H1 (cell line): ENCODE measurements around the gene CERS3.

Experiments
- BACH1 ChIP-seq: IDR thresholded peaks from 2 replicates; pipeline ENCODE4 v1.6.1; 2012; ENCODE audit warnings: low read length, improper control_type of control experiment
- CTCF ChIP-seq, 3 experiments: IDR thresholded peaks; 1 replicate in 2 of 3; 2 replicates in 1 of 3; pipeline versions ENCODE4 v1.5.1 to v1.6.1; 2011; ENCODE audit warnings: low read length in 3 of 3, mild to moderate bottlenecking in 3 of 3, inconsistent platforms in 2 of 3, low read depth in 1 of 3, moderate library complexity in 1 of 3; ENCODE audit not compliant: insufficient read depth in 1 of 3; ENCODE audit errors: control extremely low read depth in 1 of 3
- JUN ChIP-seq: IDR thresholded peaks from 2 replicates; pipeline ENCODE4 v1.6.1; 2011; ENCODE audit warnings: low read depth, mild to moderate bottlenecking, improper control_type of control experiment, low read length
- MAX ChIP-seq: IDR thresholded peaks from 2 replicates; pipeline ENCODE4 v1.6.1; 2012; ENCODE audit warnings: inconsistent platforms
- POLR2AphosphoS5 ChIP-seq: IDR thresholded peaks from 2 replicates; pipeline ENCODE4 v1.6.1; 2011; ENCODE audit warnings: low read depth, low read length
- RFX5 ChIP-seq: IDR thresholded peaks from 2 replicates; pipeline ENCODE4 v1.6.1; 2011; ENCODE audit warnings: low read depth, low read length, improper control_type of control experiment, borderline replicate concordance
- SIN3A ChIP-seq, 2 experiments: IDR thresholded peaks in 1 of 2; conservative IDR thresholded peaks in 1 of 2; 2 replicates each; pipeline ENCODE4 v1.6.1; 2011 to 2012; ENCODE audit warnings: low read length in 2 of 2, improper control_type of control experiment in 1 of 2, low read depth in 1 of 2, mild to moderate bottlenecking in 1 of 2
- TAF1 ChIP-seq: IDR thresholded peaks from 2 replicates; pipeline ENCODE4 v1.6.1; 2011; ENCODE audit warnings: mild to moderate bottlenecking, low read depth, low read length
- USF2 ChIP-seq: IDR thresholded peaks from 2 replicates; pipeline ENCODE4 v1.6.1; 2011; ENCODE audit warnings: low read length, improper control_type of control experiment

- TF ChIP-seq TAF1 (no peak), MAX (no peak), SIN3A (conservative IDR thresholded peaks at IDR 0.05 in 1 of 2, IDR thresholded peaks at IDR 0.05 in 1 of 2; ENCODE audit: low read depth in 1 of 2, low read length in 2 of 2) (no peak), BACH1 (no peak), CTCF (IDR thresholded peaks at IDR 0.05; ENCODE audit: control extremely low read depth in 1 of 3, insufficient read depth in 1 of 3, low read depth in 1 of 3, low read length in 3 of 3) (no peak), RFX5 (no peak), JUN (no peak), USF2 (no peak), POLR2AphosphoS5 (no peak)
These were observed 51.9 kb downstream of the CERS3 start for GRCh38 chr15:100476805-100477204.
